HepG2 (cell line): ENCODE data around the gene VPS25. TPM values are rescaled to one million over a fixed set of nuclear protein-coding genes. Genes with fewer than 3 reads are reported as not detected.

Experiments
- DRAP1 ChIP-seq: IDR thresholded peaks from 2 replicates; pipeline ENCODE4 v1.6.1; 2016; ENCODE audit warnings: missing genetic modification reagents, missing compliant biosample characterization
- HOMEZ ChIP-seq: IDR thresholded peaks from 2 replicates; pipeline ENCODE4 v1.6.1; 2016; ENCODE audit warnings: low read depth
- HOXA5 ChIP-seq: sonication (generic); formaldehyde crosslinking; IDR thresholded peaks from 2 replicates; pipeline ENCODE4 v1.4.0; 2020; ENCODE audit warnings: missing genetic modification reagents
- IKZF4 ChIP-seq: sonication (generic); formaldehyde crosslinking; IDR thresholded peaks from 2 replicates; pipeline ENCODE4 v1.5.1; 2020; ENCODE audit warnings: borderline replicate concordance, mild to moderate bottlenecking, low read depth, missing genetic modification reagents; ENCODE audit errors: not compliant biosample characterization
- KLF12 ChIP-seq: sonication (generic); formaldehyde crosslinking; IDR thresholded peaks from 2 replicates; pipeline ENCODE4 v1.4.0; 2020; ENCODE audit warnings: missing genetic modification reagents, borderline replicate concordance
- MBNL3 ChIP-seq: fragments of 250-450 bp; sonication (Bioruptor Pico); conservative IDR thresholded peaks from 2 replicates; pipeline ENCODE4 v1.8.0; 2022; ENCODE audit warnings: mild to moderate bottlenecking, inconsistent platforms
- NFIB ChIP-seq: sonication (generic); formaldehyde crosslinking; IDR thresholded peaks from 2 replicates; pipeline ENCODE4 v1.9.0; 2021; ENCODE audit warnings: missing genetic modification reagents, mild to moderate bottlenecking, borderline replicate concordance
- ZNF101 ChIP-seq: sonication (generic); formaldehyde crosslinking; IDR thresholded peaks from 2 replicates; pipeline ENCODE4 v1.4.0; 2020; ENCODE audit warnings: mild to moderate bottlenecking, low read depth, missing genetic modification reagents, borderline replicate concordance
- ZNF30 ChIP-seq: sonication (generic); formaldehyde crosslinking; IDR thresholded peaks from 2 replicates; pipeline ENCODE4 v1.5.0; 2020; ENCODE audit warnings: mild to moderate bottlenecking, missing genetic modification reagents
- ZNF414 ChIP-seq: sonication (generic); formaldehyde crosslinking; IDR thresholded peaks from 2 replicates; pipeline ENCODE4 v1.5.0; 2020; ENCODE audit warnings: missing genetic modification reagents
- ZNF552 ChIP-seq: sonication (generic); formaldehyde crosslinking; IDR thresholded peaks from 2 replicates; pipeline ENCODE4 v1.9.0; 2022; ENCODE audit warnings: missing genetic modification reagents, mild to moderate bottlenecking, borderline replicate concordance
- ZNF607 ChIP-seq: sonication (generic); formaldehyde crosslinking; IDR thresholded peaks from 2 replicates; pipeline ENCODE4 v1.5.1; 2020; ENCODE audit warnings: missing genetic modification reagents, mild to moderate bottlenecking, borderline replicate concordance
- ZNF724P ChIP-seq: sonication (generic); formaldehyde crosslinking; IDR thresholded peaks from 2 replicates; pipeline ENCODE4 v1.8.0; 2022; ENCODE audit warnings: missing genetic modification reagents, borderline replicate concordance
- ZNF776 ChIP-seq: sonication (generic); formaldehyde crosslinking; IDR thresholded peaks from 2 replicates; pipeline ENCODE4 v1.4.0; 2020; ENCODE audit warnings: mild to moderate bottlenecking, missing genetic modification reagents
- polyA plus RNA-seq, 8 experiments: library from polyadenylated mRNA; depleted of rRNA in 3 of 8; stranded (reverse) in 7 of 8; unstranded in 1 of 8; fragments of >200 nt; fragmentation: Illumina TruSeq in 4 of 8; extraction: Trizol in 4 of 8; gene quantifications; 2 replicates each; pipeline versions ENCODE4 v1.2.1 to v1.2.3, GENCODE V29; 2011 to 2016; ENCODE audit warnings: low read depth in 4 of 8, missing spikeins in 1 of 8, mixed read lengths in 1 of 8; ENCODE audit not compliant: insufficient read depth in 1 of 8
- total RNA-seq, 5 experiments: library from RNA; depleted of rRNA; stranded (reverse); fragments of >200 nt; fragmentation: Illumina TruSeq; extraction: Trizol; gene quantifications; 2 replicates each; pipeline ENCODE4 v1.2.3, GENCODE V29; 2016; ENCODE audit warnings: low read depth in 1 of 5
- TF ChIP-seq, protein P1 (sequence below): sonication (generic); formaldehyde crosslinking; IDR thresholded peaks from 2 replicates; pipeline ENCODE4 v1.5.1; 2020; ENCODE audit warnings: mild to moderate bottlenecking, missing genetic modification reagents, borderline replicate concordance
- TF ChIP-seq, protein P2 (sequence below): sonication (generic); formaldehyde crosslinking; IDR thresholded peaks from 2 replicates; pipeline ENCODE4 v1.8.0; 2023; ENCODE audit warnings: mild to moderate bottlenecking, missing genetic modification reagents
- TF ChIP-seq, protein P3 (sequence below): sonication (generic); formaldehyde crosslinking; IDR thresholded peaks from 2 replicates; pipeline ENCODE4 v1.4.0; 2020; ENCODE audit warnings: missing genetic modification reagents

The VPS25 gene
- total and polyA plus RNA-seq, 2 of the 13 experiments (the other 11 are each of a cell fraction or from before 2014, with no cell fraction given) = 161 to 249 TPM

DNA sequence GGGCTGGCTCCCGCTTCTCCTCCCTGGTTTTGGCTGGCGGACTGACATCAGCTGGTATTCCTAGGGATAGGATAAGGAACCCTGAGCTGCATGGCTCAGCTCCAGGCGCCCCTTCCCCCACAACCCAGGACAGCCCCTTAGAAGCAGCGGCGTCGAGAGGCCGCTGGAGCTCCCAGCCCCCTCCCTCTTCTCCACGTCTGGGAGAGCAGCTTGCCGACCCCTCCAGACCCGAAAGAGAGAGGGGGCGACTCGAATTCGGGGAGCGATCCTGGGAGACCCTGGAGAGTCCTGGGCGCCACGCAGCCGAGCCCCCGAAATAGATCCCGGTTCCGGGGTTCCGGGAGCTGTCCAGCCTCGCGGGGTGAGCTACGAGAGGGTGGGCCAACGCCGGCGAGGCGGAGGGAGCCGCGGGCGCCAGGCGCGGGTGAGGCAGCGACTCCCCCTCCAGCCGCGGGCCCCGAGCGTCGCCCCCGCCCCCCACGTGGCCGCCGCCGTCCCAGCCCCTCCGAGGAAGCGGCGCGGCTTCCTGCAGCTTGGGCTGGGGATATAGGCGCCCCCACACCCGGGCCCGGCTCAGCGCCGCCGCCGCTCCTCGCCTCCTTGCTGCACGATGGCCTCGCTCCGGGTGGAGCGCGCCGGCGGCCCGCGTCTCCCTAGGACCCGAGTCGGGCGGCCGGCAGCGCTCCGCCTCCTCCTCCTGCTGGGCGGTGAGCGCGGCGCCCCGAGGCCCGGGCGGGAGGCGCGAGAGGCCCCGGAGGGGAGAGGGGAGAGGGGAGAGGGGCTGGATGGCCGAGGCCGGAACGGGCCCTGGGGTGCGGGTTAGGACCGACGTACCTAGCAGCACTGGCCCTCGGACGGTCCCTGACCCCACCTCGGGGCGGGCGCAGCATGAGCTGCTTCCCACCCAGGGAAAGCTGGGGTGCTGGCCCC is 12.3 kb upstream of the VPS25 start, which contains the start of gene RAMP2 (continued):
- TF ChIP-seq, protein P1, sequence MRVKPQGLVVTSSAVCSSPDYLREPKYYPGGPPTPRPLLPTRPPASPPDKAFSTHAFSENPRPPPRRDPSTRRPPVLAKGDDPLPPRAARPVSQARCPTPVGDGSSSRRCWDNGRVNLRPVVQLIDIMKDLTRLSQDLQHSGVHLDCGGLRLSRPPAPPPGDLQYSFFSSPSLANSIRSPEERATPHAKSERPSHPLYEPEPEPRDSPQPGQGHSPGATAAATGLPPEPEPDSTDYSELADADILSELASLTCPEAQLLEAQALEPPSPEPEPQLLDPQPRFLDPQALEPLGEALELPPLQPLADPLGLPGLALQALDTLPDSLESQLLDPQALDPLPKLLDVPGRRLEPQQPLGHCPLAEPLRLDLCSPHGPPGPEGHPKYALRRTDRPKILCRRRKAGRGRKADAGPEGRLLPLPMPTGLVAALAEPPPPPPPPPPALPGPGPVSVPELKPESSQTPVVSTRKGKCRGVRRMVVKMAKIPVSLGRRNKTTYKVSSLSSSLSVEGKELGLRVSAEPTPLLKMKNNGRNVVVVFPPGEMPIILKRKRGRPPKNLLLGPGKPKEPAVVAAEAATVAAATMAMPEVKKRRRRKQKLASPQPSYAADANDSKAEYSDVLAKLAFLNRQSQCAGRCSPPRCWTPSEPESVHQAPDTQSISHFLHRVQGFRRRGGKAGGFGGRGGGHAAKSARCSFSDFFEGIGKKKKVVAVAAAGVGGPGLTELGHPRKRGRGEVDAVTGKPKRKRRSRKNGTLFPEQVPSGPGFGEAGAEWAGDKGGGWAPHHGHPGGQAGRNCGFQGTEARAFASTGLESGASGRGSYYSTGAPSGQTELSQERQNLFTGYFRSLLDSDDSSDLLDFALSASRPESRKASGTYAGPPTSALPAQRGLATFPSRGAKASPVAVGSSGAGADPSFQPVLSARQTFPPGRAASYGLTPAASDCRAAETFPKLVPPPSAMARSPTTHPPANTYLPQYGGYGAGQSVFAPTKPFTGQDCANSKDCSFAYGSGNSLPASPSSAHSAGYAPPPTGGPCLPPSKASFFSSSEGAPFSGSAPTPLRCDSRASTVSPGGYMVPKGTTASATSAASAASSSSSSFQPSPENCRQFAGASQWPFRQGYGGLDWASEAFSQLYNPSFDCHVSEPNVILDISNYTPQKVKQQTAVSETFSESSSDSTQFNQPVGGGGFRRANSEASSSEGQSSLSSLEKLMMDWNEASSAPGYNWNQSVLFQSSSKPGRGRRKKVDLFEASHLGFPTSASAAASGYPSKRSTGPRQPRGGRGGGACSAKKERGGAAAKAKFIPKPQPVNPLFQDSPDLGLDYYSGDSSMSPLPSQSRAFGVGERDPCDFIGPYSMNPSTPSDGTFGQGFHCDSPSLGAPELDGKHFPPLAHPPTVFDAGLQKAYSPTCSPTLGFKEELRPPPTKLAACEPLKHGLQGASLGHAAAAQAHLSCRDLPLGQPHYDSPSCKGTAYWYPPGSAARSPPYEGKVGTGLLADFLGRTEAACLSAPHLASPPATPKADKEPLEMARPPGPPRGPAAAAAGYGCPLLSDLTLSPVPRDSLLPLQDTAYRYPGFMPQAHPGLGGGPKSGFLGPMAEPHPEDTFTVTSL (CRISPR knock-in tag) = no peak
- TF ChIP-seq DRAP1 (CRISPR knock-in tag) = no peak
- 0 out of 2 replicates have a peak, but pooled peaks have one; percentile 52 for TF ChIP-seq ZNF414 (CRISPR knock-in tag)
- no peak for TF ChIP-seq ZNF552 (CRISPR knock-in tag)
- TF ChIP-seq, protein P2, sequence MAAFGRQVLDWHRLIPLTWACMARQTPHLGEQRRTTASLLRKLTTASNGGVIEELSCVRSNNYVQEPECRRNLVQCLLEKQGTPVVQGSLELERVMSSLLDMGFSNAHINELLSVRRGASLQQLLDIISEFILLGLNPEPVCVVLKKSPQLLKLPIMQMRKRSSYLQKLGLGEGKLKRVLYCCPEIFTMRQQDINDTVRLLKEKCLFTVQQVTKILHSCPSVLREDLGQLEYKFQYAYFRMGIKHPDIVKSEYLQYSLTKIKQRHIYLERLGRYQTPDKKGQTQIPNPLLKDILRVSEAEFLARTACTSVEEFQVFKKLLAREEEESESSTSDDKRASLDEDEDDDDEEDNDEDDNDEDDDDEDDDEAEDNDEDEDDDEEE = peak; percentile 53; the same call in 1 of the 2 replicates
- TF ChIP-seq MBNL3 (CRISPR knock-in tag) = no peak
- TF ChIP-seq HOMEZ (CRISPR knock-in tag) = no peak
- TF ChIP-seq KLF12 (CRISPR knock-in tag) = no peak
- peak; percentile 75; the same call in 1 of the 2 replicates for TF ChIP-seq ZNF724P (CRISPR knock-in tag)
- TF ChIP-seq HOXA5 (CRISPR knock-in tag) = no peak
- TF ChIP-seq ZNF607 = no peak
- TF ChIP-seq, protein P3, sequence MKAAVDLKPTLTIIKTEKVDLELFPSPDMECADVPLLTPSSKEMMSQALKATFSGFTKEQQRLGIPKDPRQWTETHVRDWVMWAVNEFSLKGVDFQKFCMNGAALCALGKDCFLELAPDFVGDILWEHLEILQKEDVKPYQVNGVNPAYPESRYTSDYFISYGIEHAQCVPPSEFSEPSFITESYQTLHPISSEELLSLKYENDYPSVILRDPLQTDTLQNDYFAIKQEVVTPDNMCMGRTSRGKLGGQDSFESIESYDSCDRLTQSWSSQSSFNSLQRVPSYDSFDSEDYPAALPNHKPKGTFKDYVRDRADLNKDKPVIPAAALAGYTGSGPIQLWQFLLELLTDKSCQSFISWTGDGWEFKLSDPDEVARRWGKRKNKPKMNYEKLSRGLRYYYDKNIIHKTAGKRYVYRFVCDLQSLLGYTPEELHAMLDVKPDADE (CRISPR knock-in tag) = no peak
- no peak for TF ChIP-seq NFIB (CRISPR knock-in tag)
- TF ChIP-seq ZNF101 = no peak
- no peak for TF ChIP-seq ZNF776 (CRISPR knock-in tag)
- TF ChIP-seq ZNF30 = no peak
- TF ChIP-seq IKZF4 (CRISPR knock-in tag) = peak; percentile 86
